Thymus (tissue), 14 donors: Measurements from ENCODE around the gene METTL21C. TPM values are rescaled to one million over a fixed set of nuclear protein-coding genes. Genes with fewer than 3 reads are reported as not detected.
A peak's percentile ranks its signal among the peaks of the same experiment; 100 is the strongest.

Source experiments
- DNase-seq, 9 donors: peaks; one replicate each; pipeline ENCODE4 v3.0.0-alpha.2; 2013; ENCODE audit warnings: low spot score in 9 of 9, low read depth in 6 of 9, missing footprints in 1 of 9
- H3K27ac ChIP-seq, 2 donors: one replicate each; pipeline ENCODE4 v1.5.1; 2013; ENCODE audit warnings: control low read depth in 1 of 2, low read depth in 1 of 2, low read length in 1 of 2, mild to moderate bottlenecking in 1 of 2, moderate library complexity in 1 of 2
- H3K27me3 ChIP-seq, 2 donors: one replicate each; pipeline ENCODE4 v1.5.1; 2013; ENCODE audit warnings: low read length in 1 of 2; ENCODE audit not compliant: control insufficient read depth in 2 of 2, insufficient read depth in 1 of 2
- H3K36me3 ChIP-seq, 2 donors: one replicate each; pipeline ENCODE4 v1.5.1; 2013; ENCODE audit warnings: low read length in 1 of 2, mild to moderate bottlenecking in 1 of 2, moderate library complexity in 1 of 2; ENCODE audit not compliant: control insufficient read depth in 2 of 2, insufficient read depth in 2 of 2
- H3K4me1 ChIP-seq, 2 donors: one replicate each; pipeline ENCODE4 v1.5.1; 2013; ENCODE audit warnings: low read length in 2 of 2; ENCODE audit not compliant: control insufficient read depth in 2 of 2, insufficient read depth in 2 of 2
- H3K4me3 ChIP-seq, 2 donors: one replicate each; pipeline ENCODE4 v1.5.1; 2013; ENCODE audit warnings: low read length in 2 of 2, control low read depth in 1 of 2, mild to moderate bottlenecking in 1 of 2
- H3K9me3 ChIP-seq, 2 donors: one replicate each; pipeline ENCODE4 v1.5.1; 2013; ENCODE audit warnings: low read length in 1 of 2, mild to moderate bottlenecking in 1 of 2; ENCODE audit not compliant: control insufficient read depth in 2 of 2, insufficient read depth in 1 of 2
- WGBS: extraction: QIAGEN DNeasy Blood & Tissue Kit; methylation state at CpG from one replicate; pipeline ENCODE4 v1.1.7; 2013; 5-methylcytosine and 5-hydroxymethylcytosine counted together
- long read RNA-seq, 10 donors: transcript quantifications; one replicate each; lab custom pipeline, GENCODE V29; 2026
- polyA plus RNA-seq: library from polyadenylated mRNA; stranded (reverse); fragments of 200-250 nt; gene quantifications from one replicate; pipeline ENCODE4 v1.2.3, GENCODE V29; 2013
- total RNA-seq: library from RNA; stranded (reverse); fragments of 120-200 nt; gene quantifications from one replicate; pipeline ENCODE4 v1.2.4, GENCODE V29; 2013
- donor health status: healthy.

METTL21C gene
- total RNA-seq: not detected
- polyA plus RNA-seq: 0.09 TPM
- long read RNA-seq, donor 1: 0 reads
- long read RNA-seq, donor 2: 0 reads
- long read RNA-seq, donor 3: 0 reads
- long read RNA-seq, donor 4: 0 reads
- long read RNA-seq, donor 5: 0 reads
- long read RNA-seq, donor 6: 0 reads
- long read RNA-seq, donor 7: 0 reads
- long read RNA-seq, donor 8: 0 reads
- long read RNA-seq, donor 9: 0 reads
- long read RNA-seq, donor 10: 0 reads

DNA sequence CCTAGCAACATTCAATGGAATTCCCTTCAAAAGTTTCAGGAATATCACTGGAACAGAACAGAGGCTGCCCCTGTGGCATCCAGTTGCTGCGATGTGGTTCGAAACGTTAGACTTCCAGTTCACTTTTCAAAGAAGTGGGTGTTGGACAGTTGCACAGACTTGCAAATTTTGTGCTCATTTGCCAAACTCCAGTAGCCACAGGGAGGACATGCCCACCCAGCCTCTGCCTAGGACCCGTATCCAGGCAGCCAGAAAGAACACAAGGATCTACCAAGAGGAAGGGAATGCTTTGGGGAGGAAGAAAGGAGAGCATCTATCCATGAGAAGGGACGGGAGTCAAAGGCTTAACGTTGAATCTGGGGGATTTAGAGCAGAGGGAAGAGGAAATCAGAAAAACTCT, at the start of gene METTL21C:
Gene METTL21C (minus strand): TSS at position 108 of the 400 bp plus-strand sequence. CDS start 546 bp downstream, outside the sequence.
- Histone ChIP-seq H3K27ac (no peak within 1 kb of the TSS), H3K4me3 (no peak within 1 kb of the TSS), H3K27me3 (peaks cover 0 to 18% of the 10 kb centered on the region in 2 donors), H3K36me3 (no peaks in the 10 kb centered on the region), H3K9me3 (no peaks in the 10 kb centered on the region), H3K4me1 (no peaks in the 10 kb centered on the region)
- no peak for DNase-seq
- 92% methylated on average over 6 of the region's 6 CpGs for WGBS

DNA sequence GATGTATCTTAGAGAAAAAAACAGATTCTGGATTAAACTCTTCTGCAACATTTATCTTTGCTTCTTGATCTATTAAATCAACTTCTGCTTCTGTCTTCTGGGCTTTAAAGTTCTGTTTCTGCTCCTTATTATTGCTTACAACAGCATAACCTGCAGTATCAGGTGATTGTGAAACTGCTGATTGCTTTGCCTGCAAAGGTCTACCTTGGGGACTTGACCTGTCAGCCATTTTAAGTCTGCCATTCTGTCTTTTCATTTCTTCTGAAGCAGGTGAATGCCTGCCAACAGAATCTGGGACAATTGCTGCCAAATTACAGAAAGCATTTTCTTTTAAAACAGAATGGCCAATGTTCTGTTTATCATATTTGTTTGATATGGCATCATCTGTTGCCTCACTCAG, 47.7 kb upstream of the METTL21C start:
- no peak for DNase-seq
- H3K36me3 ChIP-seq: no peaks in the 10 kb centered on the region
- H3K27ac ChIP-seq: no peak overlapping the region
- H3K9me3 ChIP-seq: no peaks in the 10 kb centered on the region
- no peaks in the 10 kb centered on the region for H3K27me3 ChIP-seq
- H3K4me1 ChIP-seq: no peaks in the 10 kb centered on the region
- no peak overlapping the region for H3K4me3 ChIP-seq

DNA sequence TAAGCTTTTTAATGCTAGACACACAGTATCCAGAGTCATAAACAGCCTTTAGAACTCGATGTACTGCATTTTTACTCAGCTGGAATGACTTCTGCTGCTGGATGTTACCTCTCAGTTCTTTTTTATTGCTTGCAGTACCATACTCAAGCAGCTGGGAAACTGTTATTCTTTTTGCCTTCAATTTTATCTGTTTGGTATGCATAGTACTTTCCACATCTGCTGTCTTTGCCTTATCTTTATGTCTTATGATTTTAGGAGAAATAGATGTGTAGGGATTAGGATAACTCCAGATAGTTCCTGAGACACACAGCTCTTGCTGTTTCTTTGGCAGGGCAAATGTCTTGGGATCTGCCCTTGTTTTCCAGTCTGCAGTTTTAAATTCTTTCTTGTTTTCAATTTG, 47.3 kb upstream of the METTL21C start:
- Histone ChIP-seq H3K27ac (no peak overlapping the region), H3K4me1 (no peaks in the 10 kb centered on the region), H3K36me3 (no peaks in the 10 kb centered on the region), H3K4me3 (no peak overlapping the region), H3K9me3 (no peaks in the 10 kb centered on the region), H3K27me3 (no peaks in the 10 kb centered on the region)
- DNase-seq: no peak
- WGBS: 80% methylated on average over 1 of the region's 1 CpG

DNA sequence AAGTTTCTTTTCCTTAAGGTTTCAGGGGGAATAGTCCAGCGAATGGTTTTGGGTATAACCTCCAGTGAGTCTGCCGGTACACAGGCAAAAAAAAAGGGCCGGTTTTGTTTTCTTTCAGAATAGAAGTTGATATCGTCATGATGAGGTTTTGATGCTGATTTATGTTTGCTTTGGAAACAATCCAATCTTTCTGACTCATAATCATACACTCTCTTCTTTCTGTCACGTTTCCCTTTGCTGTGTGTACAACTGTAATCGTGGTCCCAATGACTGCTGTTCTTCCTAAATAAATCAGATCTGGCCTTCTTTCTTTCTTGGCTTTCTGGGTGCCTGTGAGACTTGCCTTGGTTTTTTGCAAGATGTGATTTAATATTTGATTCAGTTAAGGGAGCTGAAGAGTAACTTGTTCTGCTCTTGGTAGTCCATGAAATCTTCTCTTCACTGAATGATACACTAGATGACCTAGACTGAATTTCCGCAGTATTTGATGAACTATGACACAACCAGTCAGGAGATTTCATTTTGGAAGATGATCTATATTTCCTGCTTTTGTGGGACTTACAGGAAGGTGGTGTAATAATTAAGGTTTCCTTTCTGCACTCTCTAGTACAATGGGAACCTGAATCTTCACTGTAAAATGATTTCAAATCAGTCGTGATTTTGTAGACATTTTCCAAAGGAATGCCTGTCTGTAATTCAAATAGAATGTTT, 34.9 kb upstream of the METTL21C start:
- 42% methylated on average over 8 of the region's 8 CpGs for WGBS
- DNase-seq: no peak
- H3K4me3 ChIP-seq: no peak overlapping the region
- H3K27me3 ChIP-seq: no peaks in the 10 kb centered on the region
- no peaks in the 10 kb centered on the region for H3K36me3 ChIP-seq
- H3K27ac ChIP-seq: no peak overlapping the region
- H3K9me3 ChIP-seq: no peaks in the 10 kb centered on the region
- no peaks in the 10 kb centered on the region for H3K4me1 ChIP-seq

DNA sequence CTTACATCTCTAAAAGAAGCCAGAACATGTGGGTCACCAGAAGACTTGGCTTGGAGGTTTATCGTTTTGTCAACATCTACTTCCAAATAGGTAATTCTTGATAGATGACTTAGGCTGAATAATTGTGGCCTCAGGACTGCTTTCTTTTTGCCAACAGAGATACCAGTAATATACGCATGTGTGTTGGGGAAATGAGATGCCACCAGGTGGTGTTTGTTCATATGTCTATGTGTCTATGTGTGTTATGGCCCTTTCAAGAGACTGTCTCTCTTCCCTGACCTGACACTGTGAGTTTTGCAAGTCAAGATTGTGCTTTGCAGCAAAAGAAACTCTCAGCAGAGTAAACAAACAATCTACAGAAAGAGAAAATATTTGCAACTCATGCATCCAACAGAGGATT, 31.6 kb upstream of the METTL21C start:
- WGBS: 75% methylated on average over 2 of the region's 2 CpGs
- Histone ChIP-seq H3K27ac (no peak overlapping the region), H3K27me3 (no peaks in the 10 kb centered on the region), H3K36me3 (no peaks in the 10 kb centered on the region), H3K4me1 (no peaks in the 10 kb centered on the region), H3K9me3 (no peaks in the 10 kb centered on the region), H3K4me3 (no peak overlapping the region)
- peak in 4 of 9 donors; percentile 4 to 36 (median 6) for DNase-seq

DNA sequence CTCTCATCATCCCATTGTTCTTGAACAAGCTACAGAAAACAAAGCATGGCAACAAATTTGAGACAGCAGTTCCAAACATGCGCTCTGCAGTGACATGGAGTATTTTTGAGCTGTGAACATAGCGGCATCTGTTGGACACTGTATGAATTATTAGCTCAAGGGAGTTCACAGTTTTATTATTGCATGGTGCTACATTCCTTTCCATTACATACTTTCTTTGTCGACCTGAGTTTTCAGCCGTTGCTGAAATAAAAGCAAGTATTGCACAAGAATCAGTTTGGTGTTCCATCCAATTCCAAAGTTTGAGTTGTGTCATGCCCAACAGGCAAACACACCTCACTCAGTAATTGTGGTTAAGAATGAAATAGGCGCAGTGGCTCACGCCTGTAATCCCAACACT, 30.1 kb upstream of the METTL21C start:
- peak in 1 of 9 donors; percentile 14 for DNase-seq
- WGBS: 83% methylated on average over 6 of the region's 6 CpGs

DNA sequence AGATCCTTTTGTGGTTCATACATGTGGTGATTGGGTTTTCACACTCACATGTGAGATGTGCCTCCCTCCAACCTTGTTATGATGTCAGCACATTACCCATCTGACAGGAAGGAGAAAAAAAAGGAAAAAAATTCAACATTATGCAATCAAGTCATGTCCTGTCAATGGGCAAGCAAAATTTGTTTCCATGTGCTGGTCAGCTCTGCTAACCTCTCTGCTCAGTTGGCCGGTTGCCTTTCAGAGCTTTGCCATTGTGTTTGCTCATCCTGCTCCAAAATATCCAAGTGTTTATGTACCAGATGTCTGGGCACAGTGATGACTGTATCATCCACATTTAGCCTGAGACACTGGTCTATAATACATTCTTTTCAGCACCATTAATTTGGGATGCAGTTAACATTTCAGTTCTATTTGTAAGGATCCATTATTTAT, 27.0 kb upstream of the METTL21C start:
- no peaks in the 10 kb centered on the region for H3K4me1 ChIP-seq
- H3K27me3 ChIP-seq: no peaks in the 10 kb centered on the region
- H3K36me3 ChIP-seq: no peaks in the 10 kb centered on the region
- DNase-seq: no peak
- H3K9me3 ChIP-seq: no peaks in the 10 kb centered on the region
- H3K4me3 ChIP-seq: no peak overlapping the region
- H3K27ac ChIP-seq: no peak overlapping the region
- 39% methylated on average over 1 of the region's 1 CpG for WGBS

More for the DNA sequence above, 30.1 kb upstream of the METTL21C start:
- no peak overlapping the region for H3K4me3 ChIP-seq
- no peaks in the 10 kb centered on the region for H3K27me3 ChIP-seq
- H3K4me1 ChIP-seq: no peaks in the 10 kb centered on the region
- H3K36me3 ChIP-seq: no peaks in the 10 kb centered on the region
- H3K27ac ChIP-seq: no peak overlapping the region
- H3K9me3 ChIP-seq: no peaks in the 10 kb centered on the region

DNA sequence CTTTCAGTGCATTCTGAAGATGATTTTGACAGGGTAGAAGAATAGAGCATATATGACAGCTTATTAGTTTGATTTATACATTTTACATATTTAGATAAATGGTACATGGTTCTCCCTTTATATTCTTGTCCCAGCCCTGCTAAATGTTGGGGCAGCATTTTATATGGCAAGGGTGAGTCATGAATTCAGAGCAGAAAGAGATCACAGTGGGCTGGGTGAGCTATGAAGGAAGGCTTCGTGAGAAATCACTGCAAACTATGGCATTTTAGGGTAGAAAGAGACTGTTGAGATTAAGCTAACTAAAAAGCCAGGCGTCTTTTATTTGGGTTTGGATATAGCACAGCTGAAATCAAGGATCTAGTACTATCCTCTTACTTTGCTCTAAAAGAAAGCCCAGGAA, 23.9 kb upstream of the METTL21C start:
- Histone ChIP-seq H3K27me3 (no peaks in the 10 kb centered on the region), H3K4me1 (no peaks in the 10 kb centered on the region), H3K36me3 (no peaks in the 10 kb centered on the region), H3K9me3 (no peaks in the 10 kb centered on the region), H3K4me3 (no peak overlapping the region), H3K27ac (no peak overlapping the region)
- WGBS: over 99% methylated on average over 2 of the region's 2 CpGs
- no peak for DNase-seq

DNA sequence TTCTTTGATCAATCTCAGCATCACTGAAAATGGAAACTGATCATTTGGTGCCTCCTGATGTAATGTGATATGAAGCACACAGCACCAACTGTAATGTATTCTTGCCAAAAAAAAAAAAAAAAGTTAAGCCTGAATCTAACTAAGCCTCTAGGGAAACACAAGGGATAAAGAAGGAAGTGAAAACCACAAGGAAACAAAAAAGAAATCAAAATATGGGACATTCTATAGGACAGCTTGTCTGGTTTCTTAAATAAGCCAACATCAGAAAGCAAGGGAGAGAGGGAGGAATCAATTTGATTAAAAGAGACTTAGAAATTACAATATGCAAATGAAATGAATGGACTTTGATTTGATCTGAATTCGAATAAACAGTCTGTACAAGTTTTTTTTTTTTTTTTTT, 20.6 kb upstream of the METTL21C start:
- Histone ChIP-seq H3K4me3 (no peak overlapping the region), H3K36me3 (no peaks in the 10 kb centered on the region), H3K27me3 (no peaks in the 10 kb centered on the region), H3K4me1 (no peaks in the 10 kb centered on the region), H3K27ac (no peak overlapping the region), H3K9me3 (no peaks in the 10 kb centered on the region)
- WGBS: 70% methylated on average over 1 of the region's 1 CpG
- DNase-seq: no peak
